K562 (cell line): ENCODE measurements around the gene CDX1. TPM values are rescaled to one million over a fixed set of nuclear protein-coding genes. Genes with fewer than 3 reads are reported as not detected.

Source experiments
- ATAC-seq: fragments of 200-7000 bp; cut with Tn5 transposase; 3 replicates; pipeline ENCODE4 v1.9.1; 2020; ENCODE audit warnings: moderate library complexity
- BruUV-seq: library from RNA; stranded (reverse); fragments of 400-500 nt; replicated peaks from 2 replicates; lab custom pipeline; 2021; lab: Mats Ljungman, UMichigan
- CTCF ChIA-PET: fragments of 300-600 bp; formaldehyde crosslinking; extraction: SDS; loops from one replicate; lab custom pipeline; 2021; ENCODE audit warnings: low intra/inter-chr PET ratio; lab: Yijun Ruan, JAX
- POLR2A ChIA-PET: fragments of 300-600, 350-650 bp; sonication (Branson Sonifier 250); formaldehyde crosslinking; extraction: SDS; loops from one replicate; lab custom pipeline; 2021; ENCODE audit warnings: antibody characterized with exemption, inconsistent platforms; lab: Yijun Ruan, JAX
- DNase-seq, 4 experiments: peaks; one replicate each; pipeline versions ENCODE4 v3.0.0 to v3.0.0-alpha.2; 2011 to 2018; ENCODE audit warnings: low spot score in 3 of 4, mixed read lengths in 3 of 4; ENCODE audit errors: extremely low read depth in 1 of 4
- FAIRE-seq: peaks from 2 replicates; lab custom pipeline; 2011; peaks lifted over from hg19 to GRCh38; lab: Jason Lieb, UNC
- H2AFZ ChIP-seq: 2 replicates; pipeline ENCODE4 v1.6.0; 2011; ENCODE audit warnings: low read depth, low read length, control low read depth, inconsistent platforms
- H3K27ac ChIP-seq: fragments of 200-600 bp; 3 replicates; pipeline ENCODE4 v1.8.0; 2011; ENCODE audit warnings: low read depth, mild to moderate bottlenecking, control low read depth, inconsistent platforms, low read length, moderate library complexity, mixed read lengths; ENCODE audit errors: extremely low read depth
- H3K27me3 ChIP-seq, 2 experiments: fragments of 300-600 bp in 1 of 2; 2 replicates in 1 of 2; 3 replicates in 1 of 2; pipeline versions ENCODE4 v1.6.0 to v1.8.0; 2011; ENCODE audit warnings: inconsistent platforms in 2 of 2, low read length in 2 of 2, mild to moderate bottlenecking in 1 of 2, mixed read lengths in 1 of 2, moderate library complexity in 1 of 2; ENCODE audit not compliant: control insufficient read depth in 2 of 2, insufficient read depth in 2 of 2
- H3K36me3 ChIP-seq: fragments of 300-600 bp; 3 replicates; pipeline ENCODE4 v1.8.0; 2011; ENCODE audit warnings: mild to moderate bottlenecking, low read length, inconsistent platforms; ENCODE audit not compliant: control insufficient read depth, insufficient read depth
- H3K4me1 ChIP-seq, 2 experiments: fragments of 200-600 bp in 1 of 2; replicated peaks in 1 of 2; 2 replicates in 1 of 2; 3 replicates in 1 of 2; pipeline versions ENCODE4 v1.5.1 to v1.8.0; 2011; ENCODE audit warnings: inconsistent platforms in 2 of 2, low read length in 2 of 2, mild to moderate bottlenecking in 1 of 2, mixed read lengths in 1 of 2, moderate library complexity in 1 of 2; ENCODE audit not compliant: control insufficient read depth in 2 of 2, insufficient read depth in 2 of 2
- H3K4me2 ChIP-seq: 2 replicates; pipeline ENCODE4 v1.6.1; 2011; ENCODE audit warnings: low read length, control low read depth, inconsistent platforms, mixed read lengths; ENCODE audit not compliant: insufficient read depth
- H3K4me3 ChIP-seq: fragments of 200-600 bp; sonication (generic), shearing (Covaris generic); 2 replicates; pipeline ENCODE4 v1.5.1; 2016; ENCODE audit warnings: control low read depth, inconsistent platforms
- H3K79me2 ChIP-seq: fragments of 200-600 bp; 3 replicates; pipeline ENCODE4 v1.8.0; 2011; ENCODE audit warnings: low read length, inconsistent platforms; ENCODE audit not compliant: control insufficient read depth, insufficient read depth
- H3K9ac ChIP-seq, 2 experiments: 2 replicates each; pipeline versions ENCODE4 v1.6.0 to v1.6.1; 2011; ENCODE audit warnings: low read depth in 2 of 2, low read length in 2 of 2, control low read depth in 1 of 2, inconsistent platforms in 1 of 2, mild to moderate bottlenecking in 1 of 2, mixed read lengths in 1 of 2; ENCODE audit not compliant: insufficient read depth in 1 of 2
- H3K9me1 ChIP-seq: one replicate; pipeline ENCODE4 v1.6.0; 2011; ENCODE audit warnings: inconsistent platforms, mild to moderate bottlenecking, low read length, moderate library complexity; ENCODE audit not compliant: control insufficient read depth, insufficient read depth
- H3K9me3 ChIP-seq: replicated peaks from 2 replicates; pipeline ENCODE4 v1.5.1; 2011; ENCODE audit warnings: low read depth, low read length, inconsistent platforms; ENCODE audit not compliant: control insufficient read depth, insufficient read depth
- H4K20me1 ChIP-seq: replicated peaks from 2 replicates; pipeline ENCODE4 v1.6.1; 2011; ENCODE audit warnings: low read length, inconsistent platforms, mixed read lengths; ENCODE audit not compliant: control insufficient read depth, insufficient read depth
- CHD1 ChIP-seq: fragments of 200-600 bp; sonication (generic); IDR thresholded peaks from one replicate; pipeline ENCODE4 v1.6.1; 2012; ENCODE audit warnings: mild to moderate bottlenecking, moderate library complexity, low read length, inconsistent platforms
- CREB3 ChIP-seq: fragments of 450-650 bp; conservative IDR thresholded peaks from 2 replicates; pipeline ENCODE4 v1.6.1; 2016; ENCODE audit warnings: missing genetic modification characterization, low read depth, mild to moderate bottlenecking, missing compliant biosample characterization, moderate library complexity
- IRF2 ChIP-seq: sonication (generic); formaldehyde crosslinking; IDR thresholded peaks from 2 replicates; pipeline ENCODE4 v1.8.1; 2022; ENCODE audit warnings: mild to moderate bottlenecking, missing genetic modification reagents
- NFYB ChIP-seq: IDR thresholded peaks from 2 replicates; pipeline ENCODE4 v1.6.1; 2011; ENCODE audit warnings: mild to moderate bottlenecking, moderate library complexity; ENCODE audit not compliant: insufficient read length; ENCODE audit errors: extremely low read depth
- NR2C1 ChIP-seq, 2 experiments: fragments of 450-650 bp; IDR thresholded peaks; 2 replicates each; pipeline ENCODE4 v1.6.1; 2017; ENCODE audit warnings: mild to moderate bottlenecking in 2 of 2, antibody characterized with exemption in 1 of 2, inconsistent platforms in 1 of 2, missing compliant biosample characterization in 1 of 2, missing genetic modification characterization in 1 of 2
- PHTF2 ChIP-seq: fragments of 250-450 bp; sonication (Bioruptor Pico); IDR thresholded peaks from 2 replicates; pipeline ENCODE4 v1.5.0; 2021; ENCODE audit warnings: mild to moderate bottlenecking
- PML ChIP-seq: IDR thresholded peaks from 2 replicates; pipeline ENCODE4 v1.6.1; 2012; ENCODE audit warnings: low read length, inconsistent platforms
- PURB ChIP-seq: sonication (generic); formaldehyde crosslinking; IDR thresholded peaks from 2 replicates; pipeline ENCODE4 v1.9.0; 2021; ENCODE audit warnings: low read depth, mild to moderate bottlenecking, missing genetic modification reagents
- RBM15 ChIP-seq: fragments of 200-400 bp; formaldehyde crosslinking; IDR thresholded peaks from 2 replicates; pipeline ENCODE4 v1.6.1; 2018; ENCODE audit warnings: mild to moderate bottlenecking, low read length, moderate library complexity; ENCODE audit not compliant: insufficient read depth
- RHOXF2B ChIP-seq: fragments of 250-450 bp; sonication (Bioruptor Pico); conservative IDR thresholded peaks from 2 replicates; pipeline ENCODE4 v1.5.1; 2021
- SIRT6 ChIP-seq: IDR thresholded peaks from one replicate; pipeline ENCODE4 v1.6.1; 2012; ENCODE audit warnings: low read depth, mild to moderate bottlenecking, control low read depth, inconsistent platforms, low read length, moderate library complexity
- SUPT5H ChIP-seq: fragments of 450-650 bp; IDR thresholded peaks from 2 replicates; pipeline ENCODE4 v1.6.1; 2016
- THRA ChIP-seq: fragments of 450-650 bp; IDR thresholded peaks from 2 replicates; pipeline ENCODE4 v1.6.1; 2017; ENCODE audit warnings: mild to moderate bottlenecking, moderate library complexity
- ZNF224 ChIP-seq: sonication (generic); formaldehyde crosslinking; IDR thresholded peaks from 2 replicates; pipeline ENCODE4 v1.8.0; 2022; ENCODE audit warnings: mild to moderate bottlenecking, missing genetic modification reagents
- ZNF551 ChIP-seq: fragments of 250-450 bp; sonication (Bioruptor Pico); IDR thresholded peaks from 2 replicates; pipeline ENCODE4 v1.5.0; 2021; ENCODE audit warnings: mild to moderate bottlenecking, moderate library complexity
- WGBS: fragments of 100-300 bp; shearing (Covaris generic); methylation state at CpG from one replicate; pipeline ENCODE4 v1.1.6; 2016; ENCODE audit warnings: low coverage, mixed read lengths; ENCODE audit not compliant: insufficient coverage; ENCODE audit errors: missing lambda C conversion rate; 5-methylcytosine and 5-hydroxymethylcytosine counted together
- in situ Hi-C: fragments of 300-500 bp; cut with MboI; formaldehyde crosslinking; loops from 4 replicates; pipeline ENCODE4 v1.15.0; 2018; ENCODE audit warnings: inconsistent platforms, mixed read lengths
- intact Hi-C: fragments of 100-400 bp; cut with micrococcal nuclease; formaldehyde crosslinking; loops from 2 replicates; pipeline ENCODE4 v1.14.2; 2022
- polyA plus RNA-seq, 8 experiments: library from polyadenylated mRNA; depleted of rRNA in 4 of 8; stranded (reverse) in 5 of 8; unstranded in 3 of 8; fragments of >200 nt; fragmentation: Nextera tagmentation in 2 of 8; fragmentation: Illumina TruSeq in 1 of 8; extraction: Ambion mirVana in 2 of 8; extraction: Trizol in 1 of 8; gene quantifications; 2 replicates each; pipeline versions ENCODE4 v1.2.1 to v1.2.3, GENCODE V29; 2011 to 2014; ENCODE audit warnings: inconsistent platforms in 1 of 8, missing spikeins in 1 of 8
- total RNA-seq, 7 experiments: library from RNA; depleted of rRNA in 6 of 7; stranded (reverse); fragments of >200 nt in 6 of 7; fragmentation: Illumina TruSeq in 2 of 7; extraction: Trizol in 2 of 7; gene quantifications; 2 replicates each; pipeline versions ENCODE4 v1.2.1 to v1.2.3, GENCODE V29; 2011 to 2021; ENCODE audit warnings: low replicate concordance in 1 of 7

CDX1 gene
- total and polyA plus RNA-seq, 9 of the 15 experiments (the other 6 are each of a cell fraction or from before 2014, with no cell fraction given), result 0.06 to 0.16 TPM; not detected in 7

DNA sequence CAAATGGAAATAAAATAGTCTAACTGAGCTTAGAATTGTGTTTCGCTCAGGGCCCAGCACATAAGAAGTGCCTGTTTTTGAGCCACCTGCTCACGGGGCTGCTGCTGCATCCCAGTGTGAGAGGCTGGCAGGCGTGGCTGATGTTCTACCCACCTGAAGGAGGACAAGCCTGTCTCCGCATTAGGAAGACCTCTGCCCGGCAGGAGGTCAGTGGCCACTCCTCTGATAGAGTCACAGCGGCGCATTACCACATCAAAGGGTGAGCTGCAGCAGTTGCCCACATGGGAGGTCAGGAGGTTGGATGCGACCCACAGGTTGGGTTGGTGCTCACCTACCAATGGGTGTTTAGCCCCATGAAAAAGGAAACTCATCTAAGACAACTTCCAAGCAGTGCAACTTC lies 19.6 kb downstream of the CDX1 start:
- no peak for FAIRE-seq
- no peaks in the 10 kb centered on the region for H3K79me2 ChIP-seq
- no TSS peak for BruUV-seq
- in situ Hi-C loops (no loop called here), intact Hi-C loops (no loop called here)
- H3K4me1 ChIP-seq, result peaks cover 0 to 11% of the 10 kb centered on the region in 2 experiments; a peak in 1 of 5 replicates
- H3K4me3 ChIP-seq, result no peak overlapping the region
- ChIA-PET CTCF (no interaction called here), POLR2A (interaction anchor here (0.6 kb wide), 2 partner anchors 52 to 87 kb away, joined by 3 read pairs; no protein-coding TSS in a partner anchor)
- peaks cover 29 to 83% of the 10 kb centered on the region in 2 experiments for H3K27me3 ChIP-seq
- no peak overlapping the region for H2AFZ ChIP-seq
- H3K9ac ChIP-seq, result no peak overlapping the region
- DNase-seq, result no peak
- H3K27ac ChIP-seq, result no peak overlapping the region
- no peaks in the 10 kb centered on the region for H3K9me3 ChIP-seq
- H3K36me3 ChIP-seq, result no peaks in the 10 kb centered on the region
- no peak overlapping the region for H3K4me2 ChIP-seq
- no peaks in the 10 kb centered on the region for H3K9me1 ChIP-seq
- 0 out of 2 replicates have a peak, but pooled peaks cover 7% of the 10 kb centered on the region for H4K20me1 ChIP-seq
- TF ChIP-seq NR2C1 (IDR thresholded peaks at IDR 0.05) (no peak), NR2C1 (tag; IDR thresholded peaks at IDR 0.05) (no peak), SIRT6 (no peak), NFYB (no peak), ZNF224 (CRISPR knock-in tag) (no peak), RHOXF2B (CRISPR knock-in tag) (no peak), SUPT5H (no peak), RBM15 (no peak), PML (no peak), THRA (no peak), PHTF2 (CRISPR knock-in tag) (no peak), ZNF551 (CRISPR knock-in tag) (no peak), PURB (CRISPR knock-in tag) (no peak), CHD1 (no peak), CREB3 (no peak), IRF2 (no peak)
- WGBS, result 10% methylated on average over 8 of the region's 8 CpGs
- ATAC-seq, result no peak
